ENCODE results near the gene PPY. TPM values are rescaled to one million over a fixed set of nuclear protein-coding genes. Genes with fewer than 3 reads are reported as not detected.
"Not testable (repeated sequence)": the region's sequence is repeated elsewhere in the genome, so short reads cannot be mapped to it uniquely, and the experiment has no call there.

The PPY gene
- total RNA-seq, 1 experiment from 2014 or later = not detected

DNA sequence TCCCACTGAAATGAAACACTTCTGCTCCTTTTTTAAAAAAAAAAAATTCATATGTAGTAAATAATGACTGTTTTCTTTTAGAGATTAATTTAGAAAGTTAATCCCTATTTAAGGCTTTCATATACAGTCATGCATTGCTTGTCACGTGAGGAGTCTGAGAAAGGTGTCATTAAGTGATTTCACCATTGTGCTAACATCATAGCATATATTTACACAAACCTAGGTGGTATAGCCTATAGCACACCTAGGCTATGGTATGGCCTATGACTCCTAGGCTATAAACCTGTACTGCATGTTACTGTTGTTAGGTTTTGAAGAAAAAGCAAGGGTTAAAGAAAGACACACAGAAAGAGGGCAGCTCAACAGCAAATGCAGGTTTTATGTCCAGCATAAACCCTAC, 13.7 kb downstream of the PPY start:
- Histone ChIP-seq H3K9me3 (ENCODE audit: control insufficient read depth, insufficient read depth, low read depth, low read length) (no peaks in the 10 kb centered on the region), H3K4me1 (ENCODE audit: control insufficient read depth, insufficient read depth, low read length) (no peaks in the 10 kb centered on the region; the same call in 1 of the 2 replicates), H3K36me3 (ENCODE audit: control insufficient read depth, insufficient read depth, low read length) (no peaks in the 10 kb centered on the region), H3K27ac (ENCODE audit: low read length) (no peak overlapping the region), H3K4me3 (ENCODE audit: low read depth in 2 of 2, low read length in 2 of 2) (no peak overlapping the region), H3K27me3 (ENCODE audit: control insufficient read depth, insufficient read depth, low read length) (no peaks in the 10 kb centered on the region)
- intact Hi-C loops (cut with micrococcal nuclease; ENCODE audit: unreplicated experiment) (no loop called here), in situ Hi-C loops (cut with HindIII; ENCODE audit: low pct_unique_long_range_greater_than_20kb, low sequenced_read_pairs) (no loop called here)
- no TSS peak for BruUV-seq (replicated peaks)
- ATAC-seq = no peak
- TF ChIP-seq SIN3A (IDR thresholded peaks at IDR 0.05; ENCODE audit: borderline replicate concordance, insufficient read depth, low read depth, low read length) (no peak), POLR2AphosphoS5 (IDR thresholded peaks at IDR 0.05; ENCODE audit: low read depth, low read length) (no peak), TCF7L2 (IDR thresholded peaks at IDR 0.05; ENCODE audit: low read depth, low read length) (no peak)
- TF ChIP-seq, protein P1, sequence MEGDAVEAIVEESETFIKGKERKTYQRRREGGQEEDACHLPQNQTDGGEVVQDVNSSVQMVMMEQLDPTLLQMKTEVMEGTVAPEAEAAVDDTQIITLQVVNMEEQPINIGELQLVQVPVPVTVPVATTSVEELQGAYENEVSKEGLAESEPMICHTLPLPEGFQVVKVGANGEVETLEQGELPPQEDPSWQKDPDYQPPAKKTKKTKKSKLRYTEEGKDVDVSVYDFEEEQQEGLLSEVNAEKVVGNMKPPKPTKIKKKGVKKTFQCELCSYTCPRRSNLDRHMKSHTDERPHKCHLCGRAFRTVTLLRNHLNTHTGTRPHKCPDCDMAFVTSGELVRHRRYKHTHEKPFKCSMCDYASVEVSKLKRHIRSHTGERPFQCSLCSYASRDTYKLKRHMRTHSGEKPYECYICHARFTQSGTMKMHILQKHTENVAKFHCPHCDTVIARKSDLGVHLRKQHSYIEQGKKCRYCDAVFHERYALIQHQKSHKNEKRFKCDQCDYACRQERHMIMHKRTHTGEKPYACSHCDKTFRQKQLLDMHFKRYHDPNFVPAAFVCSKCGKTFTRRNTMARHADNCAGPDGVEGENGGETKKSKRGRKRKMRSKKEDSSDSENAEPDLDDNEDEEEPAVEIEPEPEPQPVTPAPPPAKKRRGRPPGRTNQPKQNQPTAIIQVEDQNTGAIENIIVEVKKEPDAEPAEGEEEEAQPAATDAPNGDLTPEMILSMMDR (IDR thresholded peaks at IDR 0.05) = no peak
- TF ChIP-seq, protein P2, sequence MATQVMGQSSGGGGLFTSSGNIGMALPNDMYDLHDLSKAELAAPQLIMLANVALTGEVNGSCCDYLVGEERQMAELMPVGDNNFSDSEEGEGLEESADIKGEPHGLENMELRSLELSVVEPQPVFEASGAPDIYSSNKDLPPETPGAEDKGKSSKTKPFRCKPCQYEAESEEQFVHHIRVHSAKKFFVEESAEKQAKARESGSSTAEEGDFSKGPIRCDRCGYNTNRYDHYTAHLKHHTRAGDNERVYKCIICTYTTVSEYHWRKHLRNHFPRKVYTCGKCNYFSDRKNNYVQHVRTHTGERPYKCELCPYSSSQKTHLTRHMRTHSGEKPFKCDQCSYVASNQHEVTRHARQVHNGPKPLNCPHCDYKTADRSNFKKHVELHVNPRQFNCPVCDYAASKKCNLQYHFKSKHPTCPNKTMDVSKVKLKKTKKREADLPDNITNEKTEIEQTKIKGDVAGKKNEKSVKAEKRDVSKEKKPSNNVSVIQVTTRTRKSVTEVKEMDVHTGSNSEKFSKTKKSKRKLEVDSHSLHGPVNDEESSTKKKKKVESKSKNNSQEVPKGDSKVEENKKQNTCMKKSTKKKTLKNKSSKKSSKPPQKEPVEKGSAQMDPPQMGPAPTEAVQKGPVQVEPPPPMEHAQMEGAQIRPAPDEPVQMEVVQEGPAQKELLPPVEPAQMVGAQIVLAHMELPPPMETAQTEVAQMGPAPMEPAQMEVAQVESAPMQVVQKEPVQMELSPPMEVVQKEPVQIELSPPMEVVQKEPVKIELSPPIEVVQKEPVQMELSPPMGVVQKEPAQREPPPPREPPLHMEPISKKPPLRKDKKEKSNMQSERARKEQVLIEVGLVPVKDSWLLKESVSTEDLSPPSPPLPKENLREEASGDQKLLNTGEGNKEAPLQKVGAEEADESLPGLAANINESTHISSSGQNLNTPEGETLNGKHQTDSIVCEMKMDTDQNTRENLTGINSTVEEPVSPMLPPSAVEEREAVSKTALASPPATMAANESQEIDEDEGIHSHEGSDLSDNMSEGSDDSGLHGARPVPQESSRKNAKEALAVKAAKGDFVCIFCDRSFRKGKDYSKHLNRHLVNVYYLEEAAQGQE (IDR thresholded peaks at IDR 0.05; ENCODE audit: insufficient read depth in 1 of 2, low read depth in 2 of 2, low read length in 1 of 2) = no peak
- CTCF ChIA-PET = interaction anchor here (0.9 kb wide), 1 partner anchor 19 kb away, joined by 3 read pairs; no protein-coding TSS in a partner anchor
- no peak for DNase-seq (ENCODE audit: low read depth, low spot score)
- POLR2A ChIA-PET = no interaction called here

- CTCF ChIA-PET = interaction anchor here (0.9 kb wide), 1 partner anchor 18 kb away, joined by 3 read pairs; no protein-coding TSS in a partner anchor
- intact Hi-C loops (cut with micrococcal nuclease; ENCODE audit: unreplicated experiment); ATAC-seq; DNase-seq (ENCODE audit: low read depth, low spot score); BruUV-seq (replicated peaks); H3K36me3 ChIP-seq (ENCODE audit: control insufficient read depth, insufficient read depth, low read length); H3K4me3 ChIP-seq (ENCODE audit: low read depth in 2 of 2, low read length in 2 of 2); H3K27ac ChIP-seq (ENCODE audit: low read length); H3K4me1 ChIP-seq (ENCODE audit: control insufficient read depth, insufficient read depth, low read length); in situ Hi-C loops (cut with HindIII; ENCODE audit: low pct_unique_long_range_greater_than_20kb, low sequenced_read_pairs); POLR2A ChIA-PET; H3K9me3 ChIP-seq (ENCODE audit: control insufficient read depth, insufficient read depth, low read depth, low read length); H3K27me3 ChIP-seq (ENCODE audit: control insufficient read depth, insufficient read depth, low read length): not testable (repeated sequence)
Measured at GRCh38 chr17:43927929-43928328, 14.3 kb downstream of the PPY start.

GRCh38 chr17:43927060-43927864, 15.0 kb downstream of the PPY start:
- no peaks in the 10 kb centered on the region for H3K36me3 ChIP-seq (ENCODE audit: control insufficient read depth, insufficient read depth, low read length)
- no peaks in the 10 kb centered on the region; the same call in 1 of the 2 replicates for H3K4me1 ChIP-seq (ENCODE audit: control insufficient read depth, insufficient read depth, low read length)
- DNase-seq (ENCODE audit: low read depth, low spot score) = no peak
- in situ Hi-C loops (cut with HindIII; ENCODE audit: low pct_unique_long_range_greater_than_20kb, low sequenced_read_pairs) = no loop called here
- no peaks in the 10 kb centered on the region for H3K27me3 ChIP-seq (ENCODE audit: control insufficient read depth, insufficient read depth, low read length)
- TF ChIP-seq TCF7L2 (IDR thresholded peaks at IDR 0.05; ENCODE audit: low read depth, low read length) = peak; percentile 43; the same call in 1 of the 2 replicates
- TF ChIP-seq, protein P2 (IDR thresholded peaks at IDR 0.05; ENCODE audit: insufficient read depth in 1 of 2, low read depth in 2 of 2, low read length in 1 of 2) = no peak
- H3K4me3 ChIP-seq (ENCODE audit: low read depth in 2 of 2, low read length in 2 of 2) = peak overlapping the region; percentile 22 to 30
- BruUV-seq (replicated peaks) = no TSS peak
- peak; percentile 53 for ATAC-seq
- POLR2A ChIA-PET = no interaction called here
- CTCF ChIA-PET = no interaction called here
- intact Hi-C loops (cut with micrococcal nuclease; ENCODE audit: unreplicated experiment) = no loop called here
- H3K9me3 ChIP-seq (ENCODE audit: control insufficient read depth, insufficient read depth, low read depth, low read length) = no peaks in the 10 kb centered on the region
- no peak overlapping the region for H3K27ac ChIP-seq (ENCODE audit: low read length)
